Suppressor macrophage (primary cell): ENCODE measurements around the gene KCNK18.
A peak's percentile ranks its signal among the peaks of the same experiment; 100 is the strongest.
"Not testable (repeated sequence)": the region's sequence is repeated elsewhere in the genome, so short reads cannot be mapped to it uniquely, and the experiment has no call there.

Experiments
- DNase-seq, 4 experiments: peaks; one replicate each; pipeline ENCODE4 v3.0.0-alpha.2; 2020 to 2022

KCNK18 gene

GRCh38 chr10:117222976-117223692 is 25.8 kb downstream of the KCNK18 start:
- DNase-seq, result no peak

DNA sequence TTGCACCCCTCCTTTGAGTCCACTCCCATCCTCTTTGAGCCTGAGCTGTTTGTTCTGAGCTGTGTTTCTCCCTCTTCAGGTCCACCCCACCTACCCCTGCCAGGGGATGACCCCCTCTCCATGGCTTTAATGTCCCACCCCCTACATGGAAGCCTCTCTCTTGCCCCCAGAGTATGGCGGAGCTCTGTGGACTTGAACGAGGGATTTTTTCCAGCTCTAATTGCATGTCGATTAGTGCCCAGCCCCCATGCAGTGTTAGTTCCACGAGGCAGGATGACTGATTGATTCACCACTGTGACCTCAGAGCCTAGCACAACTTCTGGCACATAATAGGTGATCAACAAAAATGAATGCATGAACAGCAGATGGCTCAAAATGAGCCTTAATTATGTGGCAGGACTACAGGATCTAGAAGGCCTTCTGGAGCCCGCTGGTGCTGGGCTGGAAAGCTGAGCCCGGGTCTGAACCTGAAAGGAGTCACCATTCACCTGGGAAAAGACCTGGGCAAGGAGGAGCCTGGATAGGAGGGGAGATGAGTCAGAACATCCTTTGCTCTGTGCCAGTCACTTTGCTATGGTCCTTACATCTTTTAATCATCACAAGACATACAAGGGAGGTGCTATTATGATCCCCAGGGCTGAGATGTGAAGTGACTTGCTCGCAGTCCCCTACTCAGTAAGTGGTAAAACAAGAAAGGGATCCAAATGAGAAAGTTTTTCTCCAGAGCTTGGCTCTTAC is 26.6 kb downstream of the KCNK18 start:
- no peak for DNase-seq

GRCh38 chr10:117224881-117225280 is 27.6 kb downstream of the KCNK18 start:
- DNase-seq, result no peak

DNA sequence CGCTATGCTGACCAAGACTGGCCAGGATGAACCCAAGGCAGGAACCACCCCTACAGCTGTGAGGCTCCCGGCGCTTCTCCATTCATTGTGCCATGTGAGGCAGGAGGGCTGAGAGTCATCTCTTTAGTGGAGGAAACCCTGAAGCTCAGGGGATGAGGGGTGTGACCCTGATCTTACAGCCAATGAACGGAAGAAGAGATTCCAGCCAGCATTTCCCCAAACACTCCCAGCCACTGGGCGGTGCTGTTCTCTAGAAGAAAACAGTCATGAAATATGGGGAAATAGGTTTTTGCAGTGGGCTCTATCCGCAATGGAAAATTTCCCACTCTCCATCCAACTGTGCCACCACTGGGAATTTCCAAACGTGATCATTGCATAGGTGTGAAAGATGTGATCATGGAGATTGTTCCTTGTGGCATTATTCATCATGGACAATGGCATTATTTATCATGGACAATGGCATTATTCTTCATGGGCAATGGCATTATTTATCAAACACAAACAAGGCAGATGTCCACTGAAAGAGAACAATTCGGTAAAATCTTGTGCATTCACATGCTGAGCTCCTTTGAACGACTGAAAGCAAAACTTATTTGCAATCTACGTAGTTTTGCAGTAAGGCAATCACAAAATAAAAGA is 29.6 kb downstream of the KCNK18 start:
- peak; percentile 71 to 80 (median 76) for DNase-seq

DNA sequence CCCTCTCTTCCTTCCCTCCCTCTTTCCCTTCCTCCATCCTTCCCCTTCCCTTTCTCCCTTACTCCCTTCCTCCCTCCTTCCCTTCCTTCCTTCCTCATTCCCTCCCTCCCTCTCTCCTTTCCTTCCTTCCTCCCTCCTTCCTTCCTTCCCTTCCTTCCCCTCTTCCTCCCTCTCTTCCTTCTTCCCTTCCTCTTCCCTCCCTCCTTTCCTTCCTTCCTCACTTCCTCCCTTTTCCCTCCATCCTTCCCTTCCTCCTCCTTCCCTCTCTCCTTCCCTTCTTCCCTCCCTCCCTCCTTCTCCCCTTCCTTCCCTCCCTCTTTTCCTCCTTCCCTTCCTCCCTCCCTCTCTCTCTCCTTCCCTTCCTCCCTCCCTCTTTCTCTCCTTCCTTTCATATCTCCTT is 30.9 kb downstream of the KCNK18 start:
- DNase-seq, result no peak

DNA sequence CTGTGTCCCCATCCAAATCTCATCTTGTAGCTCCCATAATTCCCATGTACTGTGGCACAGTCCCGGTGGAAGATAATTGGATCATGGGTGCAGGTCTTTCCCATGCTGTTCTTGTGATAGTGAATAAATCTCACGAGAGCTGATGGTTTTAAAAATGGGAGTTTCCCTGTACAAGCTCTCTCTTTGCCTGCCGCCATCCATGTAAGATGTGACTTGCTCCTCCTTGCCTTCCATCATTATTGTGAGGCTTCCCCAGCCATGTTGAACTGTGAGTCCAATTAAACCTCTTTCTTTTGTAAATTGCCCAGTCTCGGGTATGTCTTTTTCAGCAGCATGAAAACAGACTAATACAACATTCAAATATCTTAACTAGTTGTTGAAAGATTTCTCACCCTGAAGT is 32.8 kb downstream of the KCNK18 start:
- DNase-seq, result not testable (repeated sequence)

GRCh38 chr10:117237401-117237991 is 40.2 kb downstream of the KCNK18 start:
- DNase-seq, result peak; percentile 61 to 91 (median 72)

DNA sequence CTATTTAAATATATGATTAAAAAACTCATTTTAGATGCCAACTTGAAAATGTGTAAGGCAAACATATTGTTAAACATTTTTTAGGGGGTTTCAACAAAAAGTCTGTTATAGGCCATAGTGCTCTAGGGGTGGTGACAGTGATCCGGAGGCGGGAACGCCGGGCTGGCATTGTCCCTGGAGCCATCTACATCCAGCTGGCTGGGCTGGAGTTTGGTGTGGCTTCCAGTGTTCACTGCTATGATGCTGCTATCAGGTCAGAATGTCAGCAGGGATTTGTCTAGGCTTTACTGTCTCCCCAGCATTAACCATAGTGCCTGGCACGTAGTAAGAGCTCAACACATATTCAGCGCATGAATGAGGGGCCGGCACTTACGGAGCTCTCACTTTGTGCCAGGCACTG is 41.8 kb downstream of the KCNK18 start:
- DNase-seq, result no peak

GRCh38 chr10:117239721-117240620 is 42.7 kb downstream of the KCNK18 start:
- no peak for DNase-seq

DNA sequence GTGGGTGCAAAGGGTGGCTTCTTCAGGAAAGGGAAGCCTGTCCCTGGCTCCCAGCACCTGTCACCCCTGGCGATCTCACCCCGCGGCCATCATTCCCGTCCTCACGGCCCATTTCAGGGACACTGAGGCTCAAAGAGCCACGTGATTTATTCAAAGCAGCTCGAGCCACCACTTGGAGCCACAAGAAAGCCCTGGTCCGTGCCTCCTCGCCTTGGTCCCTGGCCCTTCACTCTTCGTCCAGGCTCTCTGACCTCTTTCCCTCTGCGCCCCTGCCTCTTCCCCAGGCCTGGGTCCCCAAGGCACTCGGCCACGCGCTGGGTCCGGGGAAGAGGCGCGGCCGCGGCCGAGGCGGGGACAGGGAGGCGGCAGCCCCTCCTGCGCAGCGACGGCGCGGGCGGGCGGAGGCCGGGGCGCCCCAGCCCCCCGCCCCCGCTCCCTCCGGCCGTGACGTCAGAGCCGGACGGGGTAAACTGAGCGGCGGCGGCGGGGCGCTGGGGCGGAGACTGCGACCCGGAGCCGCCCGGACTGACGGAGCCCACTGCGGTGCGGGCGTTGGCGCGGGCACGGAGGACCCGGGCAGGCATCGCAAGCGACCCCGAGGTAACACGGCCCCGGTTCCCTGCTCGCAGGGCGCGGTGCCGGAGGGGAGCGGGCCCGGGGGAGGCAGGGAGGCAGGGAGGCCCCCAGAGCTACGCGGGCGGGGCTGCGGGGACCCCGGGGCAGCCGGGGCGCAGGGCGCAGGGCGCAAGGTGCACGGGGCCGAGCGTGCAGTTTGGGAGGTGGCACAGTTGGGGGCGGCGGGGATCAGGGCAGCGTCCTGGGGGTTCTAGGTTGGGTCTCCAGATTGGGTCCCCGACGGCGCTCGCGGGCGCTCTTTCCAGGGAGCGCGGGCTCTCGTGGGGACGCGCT is 43.6 kb downstream of the KCNK18 start, which contains the start of gene SLC18A2:
TSS of gene SLC18A2 (plus strand) at position 494 of the 909 bp plus-strand sequence. CDS start 580 bp downstream, outside the sequence.
- DNase-seq, result no peak

GRCh38 chr10:117241541-117242462 is 44.5 kb downstream of the KCNK18 start:
- DNase-seq, result peak in 2 of 4 experiments; percentile 14 to 35

GRCh38 chr10:117242463-117242832 is 45.2 kb downstream of the KCNK18 start:
- DNase-seq, result no peak

DNA sequence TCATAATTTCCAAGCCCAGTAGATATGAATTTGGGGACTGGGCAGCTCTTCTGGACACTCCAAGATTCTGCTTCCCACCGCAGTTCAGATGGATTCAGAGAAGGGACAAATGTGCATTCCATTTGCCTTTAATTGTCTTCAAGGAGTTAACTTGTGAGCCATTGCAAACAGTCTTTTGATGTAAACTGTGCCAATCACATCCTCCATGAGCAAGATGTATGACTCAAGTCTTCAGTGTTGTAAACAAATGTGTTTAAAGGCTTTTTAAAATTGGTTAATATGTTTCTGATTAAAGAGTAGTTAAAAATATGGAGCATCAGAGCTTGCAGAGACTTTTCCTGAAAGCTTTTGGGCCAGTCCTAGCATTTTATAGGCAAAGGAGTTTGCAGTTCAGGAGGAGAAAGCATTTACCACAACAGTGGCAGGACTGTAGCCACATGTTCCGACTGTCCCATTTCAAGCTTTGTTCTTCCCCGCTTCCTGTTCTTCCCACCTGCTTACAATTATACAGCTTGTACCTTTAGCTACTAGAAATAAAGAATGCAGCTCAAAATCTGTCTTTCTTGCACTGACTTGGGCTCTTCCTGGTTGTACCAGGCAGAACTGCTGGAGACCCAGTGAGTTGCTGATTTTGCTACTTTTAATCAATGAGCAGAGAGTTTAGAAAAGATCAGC is 49.8 kb downstream of the KCNK18 start:
- no peak for DNase-seq

GRCh38 chr10:117248750-117249465 is 51.6 kb downstream of the KCNK18 start:
- DNase-seq, result no peak

DNA sequence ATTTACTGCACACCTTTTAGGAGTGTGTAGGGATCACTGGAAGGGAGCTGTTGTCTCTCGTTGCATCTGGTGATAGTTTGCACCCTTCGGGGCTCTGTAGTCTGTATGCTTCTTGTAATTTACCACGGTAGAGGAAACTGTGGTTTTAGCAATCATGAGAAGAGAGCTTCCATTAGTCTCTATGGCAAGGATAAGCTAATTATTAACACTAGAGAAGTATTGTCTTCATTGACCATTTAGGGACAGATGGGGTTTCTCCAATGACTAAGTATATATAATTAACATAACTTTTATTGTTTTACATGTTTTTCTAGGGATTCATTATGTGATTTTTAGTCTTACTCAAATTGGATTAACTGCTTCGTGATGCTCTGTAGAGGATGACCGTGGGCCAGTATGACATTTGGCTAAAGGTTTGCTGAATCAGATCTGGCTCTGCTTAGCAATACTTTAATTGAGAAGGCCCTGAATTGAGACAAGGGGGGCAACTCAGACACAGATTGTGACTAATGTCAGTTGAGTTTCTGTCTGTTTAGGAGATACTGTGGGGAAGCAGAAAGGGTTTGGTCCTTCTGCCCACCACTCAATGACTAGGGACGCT is 52.3 kb downstream of the KCNK18 start:
- peak in 1 of 4 experiments; percentile 10 for DNase-seq

- no peak for DNase-seq
Observed at GRCh38 chr10:117250411-117250810, 53.1 kb downstream of the KCNK18 start.

- DNase-seq, result no peak
Observed at GRCh38 chr10:117253908-117254307, 56.6 kb downstream of the KCNK18 start.

DNA sequence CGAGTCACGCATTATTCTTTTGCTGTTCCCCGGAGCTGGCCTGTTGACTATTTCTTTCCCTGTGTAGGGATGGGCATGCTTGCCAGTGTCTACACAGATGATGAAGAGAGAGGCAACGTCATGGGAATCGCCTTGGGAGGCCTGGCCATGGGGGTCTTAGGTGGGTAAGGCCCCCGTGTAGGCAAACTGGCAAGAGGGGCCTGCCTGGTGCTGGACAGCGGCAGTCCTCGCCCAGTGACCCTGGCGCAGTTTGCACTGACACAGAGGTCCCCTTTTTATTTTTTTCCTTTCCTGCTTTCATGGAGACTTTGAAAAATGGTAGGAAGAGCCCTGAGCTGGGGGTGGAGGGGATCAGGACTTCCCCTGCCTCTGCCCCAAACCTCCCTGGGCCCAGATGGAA is 57.0 kb downstream of the KCNK18 start:
- no peak for DNase-seq
